H9 (cell line): Measurements from ENCODE around the gene NPAS3. TPM values are rescaled to one million over a fixed set of nuclear protein-coding genes. Genes with fewer than 3 reads are reported as not detected.

ENCODE experiments used
- DNase-seq: peaks from one replicate; pipeline ENCODE4 v3.0.0-alpha.2; 2017
- H2AFZ ChIP-seq: one replicate; pipeline ENCODE4 v1.6.1; 2013; ENCODE audit warnings: mild to moderate bottlenecking, low read length, control low read depth, moderate library complexity
- H2AK5ac ChIP-seq: 2 replicates; pipeline ENCODE4 v1.6.1; 2013; ENCODE audit warnings: low read length, control low read depth, mixed read lengths; ENCODE audit not compliant: insufficient read length
- H2BK120ac ChIP-seq: one replicate; pipeline ENCODE4 v1.6.1; 2013; ENCODE audit warnings: low read depth, mild to moderate bottlenecking, low read length, control low read depth, inconsistent platforms; ENCODE audit not compliant: poor library complexity, severe bottlenecking
- H2BK12ac ChIP-seq: 2 replicates; pipeline ENCODE4 v1.6.1; 2013; ENCODE audit warnings: low read length, control low read depth, mixed read lengths, low read depth; ENCODE audit not compliant: insufficient read length
- H2BK15ac ChIP-seq: 2 replicates; pipeline ENCODE4 v1.6.1; 2013; ENCODE audit warnings: low read depth, low read length, control low read depth
- H2BK20ac ChIP-seq: one replicate; pipeline ENCODE4 v1.6.1; 2013; ENCODE audit warnings: low read depth, mild to moderate bottlenecking, low read length, control low read depth, inconsistent platforms; ENCODE audit not compliant: poor library complexity, severe bottlenecking
- H2BK5ac ChIP-seq: 2 replicates; pipeline ENCODE4 v1.6.1; 2013; ENCODE audit warnings: low read length, control low read depth, mixed read lengths; ENCODE audit not compliant: insufficient read length
- H3K14ac ChIP-seq: 2 replicates; pipeline ENCODE4 v1.6.1; 2013; ENCODE audit warnings: low read length, control low read depth; ENCODE audit not compliant: insufficient read depth
- H3K18ac ChIP-seq: 2 replicates; pipeline ENCODE4 v1.6.1; 2013; ENCODE audit warnings: low read depth, mild to moderate bottlenecking, mixed read lengths, low read length, control low read depth; ENCODE audit not compliant: insufficient read length
- H3K23ac ChIP-seq: 2 replicates; pipeline ENCODE4 v1.6.1; 2013; ENCODE audit warnings: low read length, control low read depth, mixed read lengths, low read depth; ENCODE audit not compliant: insufficient read length
- H3K23me2 ChIP-seq: 2 replicates; pipeline ENCODE4 v1.6.1; 2013; ENCODE audit warnings: low read depth, mild to moderate bottlenecking, mixed read lengths, low read length, control low read depth; ENCODE audit not compliant: insufficient read length, poor library complexity, severe bottlenecking
- H3K27ac ChIP-seq: 2 replicates; pipeline ENCODE4 v1.5.1; 2013; ENCODE audit warnings: low read length, control low read depth, mixed read lengths, low read depth; ENCODE audit not compliant: insufficient read length
- H3K27me3 ChIP-seq: 2 replicates; pipeline ENCODE4 v1.6.1; 2013; ENCODE audit warnings: low read length, control low read depth, inconsistent platforms; ENCODE audit not compliant: insufficient read depth
- H3K4ac ChIP-seq: 2 replicates; pipeline ENCODE4 v1.6.1; 2013; ENCODE audit warnings: low read depth, mild to moderate bottlenecking, control low read depth, inconsistent platforms, low read length, moderate library complexity
- H3K4me1 ChIP-seq: 2 replicates; pipeline ENCODE4 v1.6.1; 2013; ENCODE audit warnings: low read length, control low read depth, inconsistent platforms; ENCODE audit not compliant: insufficient read depth
- H3K4me2 ChIP-seq: 2 replicates; pipeline ENCODE4 v1.6.1; 2013; ENCODE audit warnings: low read length, control low read depth, mixed read lengths; ENCODE audit not compliant: insufficient read length, insufficient read depth
- H3K56ac ChIP-seq: 2 replicates; pipeline ENCODE4 v1.6.1; 2013; ENCODE audit warnings: low read depth, mild to moderate bottlenecking, mixed read lengths, low read length, control low read depth; ENCODE audit not compliant: insufficient read length
- H3K79me1 ChIP-seq: 2 replicates; pipeline ENCODE4 v1.6.1; 2013; ENCODE audit warnings: low read depth, mild to moderate bottlenecking, moderate library complexity, low read length, control low read depth, inconsistent platforms; ENCODE audit not compliant: insufficient read depth, poor library complexity, severe bottlenecking
- H3K79me2 ChIP-seq: 2 replicates; pipeline ENCODE4 v1.6.1; 2013; ENCODE audit warnings: low read length, control low read depth, inconsistent platforms; ENCODE audit not compliant: insufficient read depth
- H3K9ac ChIP-seq: 2 replicates; pipeline ENCODE4 v1.6.1; 2013; ENCODE audit warnings: low read length, control low read depth, mixed read lengths; ENCODE audit not compliant: insufficient read length; ENCODE audit errors: extremely low read depth
- H3K9me3 ChIP-seq: one replicate; pipeline ENCODE4 v1.6.1; 2013; ENCODE audit warnings: low read depth, low read length, inconsistent platforms; ENCODE audit not compliant: control insufficient read depth
- H3T11ph ChIP-seq: one replicate; pipeline ENCODE4 v1.6.1; 2013; ENCODE audit warnings: mild to moderate bottlenecking, low read length, control low read depth, inconsistent platforms
- H4K20me1 ChIP-seq: one replicate; pipeline ENCODE4 v1.6.1; 2013; ENCODE audit not compliant: control insufficient read depth, insufficient read length, insufficient read depth
- H4K5ac ChIP-seq: 2 replicates; pipeline ENCODE4 v1.6.1; 2013; ENCODE audit warnings: low read depth, mild to moderate bottlenecking, mixed read lengths, low read length, control low read depth; ENCODE audit not compliant: insufficient read length
- H4K8ac ChIP-seq: replicated peaks from 2 replicates; pipeline ENCODE4 v1.6.1; 2013; ENCODE audit warnings: low read length, control low read depth, mixed read lengths, low read depth; ENCODE audit not compliant: insufficient read length
- H4K91ac ChIP-seq: 2 replicates; pipeline ENCODE4 v1.6.1; 2013; ENCODE audit warnings: low read depth, mild to moderate bottlenecking, moderate library complexity, mixed read lengths, low read length, control low read depth; ENCODE audit not compliant: insufficient read length
- H3K27ac Mint-ChIP-seq, 3 experiments: 2 replicates in 2 of 3; 3 replicates in 1 of 3; pipeline ENCODE4 v1.8.0; 2020 to 2021; ENCODE audit warnings: mixed read lengths in 3 of 3, mild to moderate bottlenecking in 1 of 3, moderate library complexity in 1 of 3
- H3K27me3 Mint-ChIP-seq: 2 replicates; pipeline ENCODE4 v1.8.0; 2021; ENCODE audit warnings: low read depth, mild to moderate bottlenecking, moderate library complexity, mixed read lengths
- H3K36me3 Mint-ChIP-seq, 3 experiments: 2 replicates in 2 of 3; 3 replicates in 1 of 3; pipeline ENCODE4 v1.8.0; 2020 to 2021; ENCODE audit warnings: low read depth in 3 of 3, mixed read lengths in 3 of 3; ENCODE audit not compliant: insufficient read depth in 1 of 3
- H3K4me1 Mint-ChIP-seq, 2 experiments: 2 replicates each; pipeline ENCODE4 v1.8.0; 2020; ENCODE audit warnings: mixed read lengths in 2 of 2
- H3K4me3 Mint-ChIP-seq, 2 experiments: 2 replicates in 1 of 2; 3 replicates in 1 of 2; pipeline ENCODE4 v1.8.0; 2020 to 2021; ENCODE audit warnings: mild to moderate bottlenecking in 2 of 2, mixed read lengths in 2 of 2, moderate library complexity in 1 of 2
- H3K9me3 Mint-ChIP-seq, 2 experiments: 2 replicates in 1 of 2; 3 replicates in 1 of 2; pipeline ENCODE4 v1.8.0; 2020; ENCODE audit warnings: mild to moderate bottlenecking in 2 of 2, mixed read lengths in 2 of 2, moderate library complexity in 1 of 2
- WGBS: extraction: QIAGEN DNeasy Blood & Tissue Kit; methylation state at CpG from one replicate; pipeline ENCODE4 v1.1.7; 2013; ENCODE audit warnings: missing lambda C conversion rate, low lambda C conversion rate, mixed read lengths; ENCODE audit not compliant: insufficient read length; ENCODE audit errors: extremely low coverage; 5-methylcytosine and 5-hydroxymethylcytosine counted together
- total RNA-seq: library from RNA; stranded (reverse); gene quantifications from 2 replicates; pipeline ENCODE4 v1.2.1, GENCODE V29; 2021
- TF ChIP-seq, protein P1 (sequence below): fragments of 200-600 bp; sonication (generic); conservative IDR thresholded peaks from 3 replicates; pipeline ENCODE4 v1.8.0; 2021; ENCODE audit warnings: antibody characterized with exemption, mild to moderate bottlenecking

NPAS3 gene
- total RNA-seq, 1 experiment from 2014 or later, result 0.17 TPM

DNA sequence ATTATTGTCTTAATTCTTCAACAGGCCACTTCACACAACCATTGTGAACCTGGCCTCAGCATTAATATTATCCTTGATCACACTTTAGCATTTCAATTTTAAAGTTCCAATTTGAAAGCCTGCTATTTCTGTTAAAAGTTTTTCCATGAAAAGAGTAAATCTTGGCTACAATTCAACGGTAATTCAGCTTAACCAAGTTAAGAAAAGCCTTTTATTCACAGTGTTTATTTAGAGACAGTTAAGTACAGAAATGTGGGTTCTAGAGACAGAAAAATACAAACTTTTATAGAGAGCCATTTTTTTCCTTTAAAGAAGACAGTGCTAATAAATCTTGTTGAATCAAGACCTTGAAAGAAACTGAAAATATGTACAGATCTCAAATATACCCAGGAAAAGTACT, 103.9 kb downstream of the NPAS3 start:
- no peak overlapping the region for H2BK120ac ChIP-seq
- H2BK15ac ChIP-seq, result no peak overlapping the region
- H3K4ac ChIP-seq, result no peak overlapping the region
- no peak overlapping the region for H2BK12ac ChIP-seq
- no peak overlapping the region for H3T11ph ChIP-seq
- peaks cover 3 to 17% (median 8%) of the 10 kb centered on the region in 3 experiments for H3K36me3 Mint-ChIP-seq
- no peak overlapping the region for H3K9ac ChIP-seq
- no peak overlapping the region for H4K5ac ChIP-seq
- no peaks in the 10 kb centered on the region for H3K4me1 Mint-ChIP-seq
- H3K4me2 ChIP-seq, result no peak overlapping the region
- no peaks in the 10 kb centered on the region for H3K79me2 ChIP-seq
- no peaks in the 10 kb centered on the region for H3K4me1 ChIP-seq
- H3K56ac ChIP-seq, result no peak overlapping the region
- no peak overlapping the region for H2AK5ac ChIP-seq
- no peak for DNase-seq
- no peak overlapping the region for H2AFZ ChIP-seq
- H4K20me1 ChIP-seq, result no peaks in the 10 kb centered on the region
- no peaks in the 10 kb centered on the region for H3K27me3 ChIP-seq
- H3K79me1 ChIP-seq, result no peaks in the 10 kb centered on the region
- no peak overlapping the region for H3K18ac ChIP-seq
- no peak overlapping the region for H3K23ac ChIP-seq
- H4K8ac ChIP-seq, result no peak overlapping the region
- peaks cover 4 to 22% of the 10 kb centered on the region in 2 experiments; a peak in 4 of 5 replicates for H3K9me3 Mint-ChIP-seq
- H3K14ac ChIP-seq, result no peak overlapping the region
- H3K27ac Mint-ChIP-seq, result no peak overlapping the region
- H2BK20ac ChIP-seq, result no peak overlapping the region
- no peak overlapping the region for H3K27ac ChIP-seq
- TF ChIP-seq, protein P1, sequence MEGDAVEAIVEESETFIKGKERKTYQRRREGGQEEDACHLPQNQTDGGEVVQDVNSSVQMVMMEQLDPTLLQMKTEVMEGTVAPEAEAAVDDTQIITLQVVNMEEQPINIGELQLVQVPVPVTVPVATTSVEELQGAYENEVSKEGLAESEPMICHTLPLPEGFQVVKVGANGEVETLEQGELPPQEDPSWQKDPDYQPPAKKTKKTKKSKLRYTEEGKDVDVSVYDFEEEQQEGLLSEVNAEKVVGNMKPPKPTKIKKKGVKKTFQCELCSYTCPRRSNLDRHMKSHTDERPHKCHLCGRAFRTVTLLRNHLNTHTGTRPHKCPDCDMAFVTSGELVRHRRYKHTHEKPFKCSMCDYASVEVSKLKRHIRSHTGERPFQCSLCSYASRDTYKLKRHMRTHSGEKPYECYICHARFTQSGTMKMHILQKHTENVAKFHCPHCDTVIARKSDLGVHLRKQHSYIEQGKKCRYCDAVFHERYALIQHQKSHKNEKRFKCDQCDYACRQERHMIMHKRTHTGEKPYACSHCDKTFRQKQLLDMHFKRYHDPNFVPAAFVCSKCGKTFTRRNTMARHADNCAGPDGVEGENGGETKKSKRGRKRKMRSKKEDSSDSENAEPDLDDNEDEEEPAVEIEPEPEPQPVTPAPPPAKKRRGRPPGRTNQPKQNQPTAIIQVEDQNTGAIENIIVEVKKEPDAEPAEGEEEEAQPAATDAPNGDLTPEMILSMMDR, result no peak
- peaks cover 5% of the 10 kb centered on the region for H3K9me3 ChIP-seq
- H3K23me2 ChIP-seq, result no peaks in the 10 kb centered on the region
- H3K4me3 Mint-ChIP-seq, result no peak overlapping the region
- no peak overlapping the region for H4K91ac ChIP-seq
- H2BK5ac ChIP-seq, result no peak overlapping the region
- no CpG with 5 or more reads among the region's 1 CpG for WGBS
- H3K27me3 Mint-ChIP-seq, result no peaks in the 10 kb centered on the region
